CD14-positive monocyte (primary cell): Measurements from ENCODE around the gene JAM3. TPM values are rescaled to one million over a fixed set of nuclear protein-coding genes. Genes with fewer than 3 reads are reported as not detected.

Experiments
- DNase-seq, 3 donors: peaks; one replicate each; pipeline ENCODE4 v3.0.0-alpha.2; 2011 to 2022
- H2AFZ ChIP-seq: 2 replicates; pipeline ENCODE4 v1.6.0; 2012; ENCODE audit warnings: mild to moderate bottlenecking, low read depth, low read length, inconsistent platforms; ENCODE audit not compliant: insufficient read depth, poor library complexity, severe bottlenecking
- H3K27ac ChIP-seq, 2 donors: 1 replicate in 1 of 2; 2 replicates in 1 of 2; pipeline ENCODE4 v1.5.1; 2012 to 2013; ENCODE audit warnings: low read length in 2 of 2, control low read depth in 1 of 2, inconsistent platforms in 1 of 2, low read depth in 1 of 2, mild to moderate bottlenecking in 1 of 2
- H3K27me3 ChIP-seq, 2 donors: one replicate each; pipeline versions ENCODE4 v1.6.0 to v1.6.1; 2011 to 2013; ENCODE audit warnings: low read length in 2 of 2; ENCODE audit not compliant: control insufficient read depth in 2 of 2, insufficient read depth in 2 of 2
- H3K36me3 ChIP-seq, 2 donors: replicated peaks in 1 of 2; 1 replicate in 1 of 2; 2 replicates in 1 of 2; pipeline versions ENCODE4 v1.5.1 to v1.6.1; 2012 to 2013; ENCODE audit warnings: low read length in 2 of 2, control low read depth in 1 of 2, inconsistent platforms in 1 of 2, mild to moderate bottlenecking in 1 of 2; ENCODE audit not compliant: insufficient read depth in 2 of 2, control insufficient read depth in 1 of 2
- H3K4me1 ChIP-seq, 2 donors: 1 replicate in 1 of 2; 2 replicates in 1 of 2; pipeline versions ENCODE4 v1.5.1 to v1.6.1; 2012 to 2013; ENCODE audit warnings: low read length in 2 of 2, control low read depth in 1 of 2, inconsistent platforms in 1 of 2, mild to moderate bottlenecking in 1 of 2, moderate library complexity in 1 of 2; ENCODE audit not compliant: insufficient read depth in 2 of 2, control insufficient read depth in 1 of 2
- H3K4me2 ChIP-seq: replicated peaks from 2 replicates; pipeline ENCODE3; 2012; ENCODE audit warnings: low read length, moderate library complexity, mild to moderate bottlenecking; ENCODE audit not compliant: poor library complexity, severe bottlenecking; ENCODE audit errors: extremely low read depth
- H3K4me3 ChIP-seq, 3 experiments: fragments of 200-600 bp in 1 of 3; sonication (generic) in 1 of 3; replicated peaks in 1 of 3; 1 replicate in 2 of 3; 2 replicates in 1 of 3; pipeline ENCODE4 v1.5.1; 2011 to 2013; ENCODE audit warnings: low read length in 3 of 3, mild to moderate bottlenecking in 3 of 3, control low read depth in 2 of 3, low read depth in 2 of 3, inconsistent platforms in 1 of 3, moderate library complexity in 1 of 3
- H3K79me2 ChIP-seq: 2 replicates; pipeline ENCODE4 v1.6.0; 2012; ENCODE audit warnings: mild to moderate bottlenecking, control low read depth, inconsistent platforms, low read length, moderate library complexity; ENCODE audit not compliant: insufficient read depth
- H3K9ac ChIP-seq: 2 replicates; pipeline ENCODE4 v1.6.0; 2017; ENCODE audit warnings: low read length, mild to moderate bottlenecking; ENCODE audit not compliant: insufficient read depth, poor library complexity, severe bottlenecking
- H3K9me3 ChIP-seq, 2 donors: replicated peaks in 1 of 2; 1 replicate in 1 of 2; 2 replicates in 1 of 2; pipeline versions ENCODE4 v1.5.1 to v1.6.1; 2012 to 2013; ENCODE audit warnings: low read length in 2 of 2, control low read depth in 1 of 2; ENCODE audit not compliant: control insufficient read depth in 1 of 2, insufficient read depth in 1 of 2
- H4K20me1 ChIP-seq: 2 replicates; pipeline ENCODE4 v1.6.0; 2012; ENCODE audit warnings: mild to moderate bottlenecking, low read length, control low read depth, moderate library complexity; ENCODE audit not compliant: insufficient read depth
- H3K27ac Mint-ChIP-seq, 7 donors: one replicate each; pipeline ENCODE4 v1.8.0; 2020; ENCODE audit warnings: mild to moderate bottlenecking in 7 of 7, mixed read lengths in 7 of 7, moderate library complexity in 6 of 7, inconsistent platforms in 2 of 7
- H3K27me3 Mint-ChIP-seq, 3 donors: one replicate each; pipeline ENCODE4 v1.8.0; 2021 to 2022; ENCODE audit warnings: low read depth in 3 of 3, mild to moderate bottlenecking in 3 of 3, mixed read lengths in 3 of 3, moderate library complexity in 3 of 3, inconsistent platforms in 1 of 3
- H3K36me3 Mint-ChIP-seq, 2 donors: one replicate each; pipeline ENCODE4 v1.8.0; 2020; ENCODE audit warnings: mixed read lengths in 2 of 2, inconsistent platforms in 1 of 2, mild to moderate bottlenecking in 1 of 2
- H3K4me1 Mint-ChIP-seq: one replicate; pipeline ENCODE4 v1.8.0; 2020; ENCODE audit warnings: mild to moderate bottlenecking, mixed read lengths
- H3K4me3 Mint-ChIP-seq, 2 donors: one replicate each; pipeline ENCODE4 v1.8.0; 2020; ENCODE audit warnings: mild to moderate bottlenecking in 2 of 2, mixed read lengths in 2 of 2, moderate library complexity in 1 of 2
- H3K9me3 Mint-ChIP-seq, 7 donors: one replicate each; pipeline ENCODE4 v1.8.0; 2020 to 2022; ENCODE audit warnings: mixed read lengths in 7 of 7, mild to moderate bottlenecking in 6 of 7, moderate library complexity in 6 of 7, inconsistent platforms in 2 of 7
- CTCF ChIP-seq: fragments of 200-600 bp; IDR thresholded peaks from one replicate; pipeline ENCODE4 v1.8.0; 2022; ENCODE audit warnings: antibody characterized with exemption, mild to moderate bottlenecking
- WGBS: methylation state at CpG from one replicate; pipeline ENCODE4 v1.1.5; 2013; ENCODE audit warnings: missing lambda C conversion rate; ENCODE audit not compliant: insufficient coverage; 5-methylcytosine and 5-hydroxymethylcytosine counted together
- intact Hi-C, 2 donors: fragments of 100-400 bp; cut with micrococcal nuclease; formaldehyde crosslinking; loops; one replicate each; pipeline versions ENCODE4 v1.15.0 to v1.15.1; 2023
- polyA plus RNA-seq, 3 donors: library from polyadenylated mRNA; depleted of rRNA in 1 of 3; unstranded in 2 of 3; stranded (reverse) in 1 of 3; fragments of 300-500 nt in 2 of 3; fragments of >200 nt in 1 of 3; fragmentation: Illumina TruSeq in 2 of 3; gene quantifications; 1 replicate in 2 of 3; 2 replicates in 1 of 3; pipeline ENCODE4 v1.2.3, GENCODE V29; 2012 to 2021

Gene JAM3
- polyA plus RNA-seq, 3 donors, result 0.03 to 0.25 (median 0.12) TPM

GRCh38 chr11:134200688-134201087, 131.8 kb downstream of the JAM3 start:
- no peak for DNase-seq
- Histone ChIP-seq H3K27me3 (no peaks in the 10 kb centered on the region), H3K4me3 (no peak overlapping the region), H3K4me1 (no peaks in the 10 kb centered on the region), H4K20me1 (no peaks in the 10 kb centered on the region), H3K9ac (no peak overlapping the region), H3K36me3 (peaks cover 58 to 77% of the 10 kb centered on the region in 2 donors), H3K27ac (no peak overlapping the region), H2AFZ (no peak overlapping the region), H3K79me2 (no peaks in the 10 kb centered on the region), H3K9me3 (no peaks in the 10 kb centered on the region), H3K4me2 (no peak overlapping the region)
- 100% methylated on average over 2 of the region's 6 CpGs for WGBS
- Mint-ChIP-seq H3K27me3 (peaks cover 0 to 2% (median 0%) of the 10 kb centered on the region in 3 donors), H3K4me1 (no peaks in the 10 kb centered on the region), H3K4me3 (no peak overlapping the region), H3K36me3 (peaks cover 83 to 87% of the 10 kb centered on the region in 2 donors), H3K9me3 (no peaks in the 10 kb centered on the region), H3K27ac (no peak overlapping the region)
- no peak for TF ChIP-seq CTCF
- intact Hi-C loops, result no loop called here

Other genes starting within 250 kb of the JAM3 start
- not detected for gene SPATA19, start 223.6 kb upstream of the JAM3 start, polyA plus RNA-seq
- gene IGSF9B, start 112.1 kb upstream of the JAM3 start, polyA plus RNA-seq, result not detected
- 10 to 100 TPM in 1 of 3 donors, 1 to 10 TPM in 2; 4.0 to 15.2 (median 6.0) TPM for gene NCAPD3, start 154.9 kb downstream of the JAM3 start, polyA plus RNA-seq
- gene VPS26B, start 155.6 kb downstream of the JAM3 start, polyA plus RNA-seq, result 10 to 100 TPM; 30.4 to 38.4 (median 34.3) TPM
- gene THYN1, start 184.3 kb downstream of the JAM3 start, polyA plus RNA-seq, result 10 to 100 TPM; 36.4 to 65.7 (median 57.6) TPM
- 10 to 100 TPM; 16.7 to 37.2 (median 19.3) TPM for gene ACAD8, start 184.5 kb downstream of the JAM3 start, polyA plus RNA-seq
- gene GLB1L3, start 207.3 kb downstream of the JAM3 start, polyA plus RNA-seq, result not detected